Neural progenitor cell (in vitro differentiated cells): ENCODE measurements around the gene PLPP3.

ENCODE experiments used
- EZH2 ChIP-seq: fragments of 200-600 bp; sonication (generic); IDR thresholded peaks from 2 replicates; pipeline ENCODE4 v1.6.1; 2017; ENCODE audit warnings: antibody characterized with exemption, mild to moderate bottlenecking, moderate library complexity
- TF ChIP-seq, protein P1 (sequence below): fragments of 200-600 bp; sonication (generic); IDR thresholded peaks from 2 replicates; pipeline ENCODE4 v1.5.1; 2017; ENCODE audit warnings: antibody characterized with exemption, mild to moderate bottlenecking

DNA sequence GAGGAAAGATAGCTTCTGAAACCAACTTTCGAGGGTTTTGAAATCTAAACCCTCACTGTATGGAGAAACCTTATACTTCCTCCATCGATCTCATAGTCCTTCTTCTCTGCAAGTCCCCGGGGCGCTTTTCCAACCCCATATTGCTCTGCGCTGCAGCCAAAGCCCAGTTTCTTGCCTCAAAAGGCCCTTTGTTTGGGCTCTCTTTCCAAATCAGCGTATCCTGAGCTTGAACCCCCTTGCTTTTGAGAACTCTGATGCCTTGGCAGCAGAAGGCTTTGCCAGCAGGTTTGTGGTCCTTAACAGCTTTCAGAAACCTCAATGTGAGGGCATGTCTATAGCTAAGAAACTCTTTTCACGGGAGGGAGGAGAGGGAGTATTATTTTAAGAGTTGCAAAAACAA lies 21.6 kb downstream of the PLPP3 start:
- TF ChIP-seq, protein P1, sequence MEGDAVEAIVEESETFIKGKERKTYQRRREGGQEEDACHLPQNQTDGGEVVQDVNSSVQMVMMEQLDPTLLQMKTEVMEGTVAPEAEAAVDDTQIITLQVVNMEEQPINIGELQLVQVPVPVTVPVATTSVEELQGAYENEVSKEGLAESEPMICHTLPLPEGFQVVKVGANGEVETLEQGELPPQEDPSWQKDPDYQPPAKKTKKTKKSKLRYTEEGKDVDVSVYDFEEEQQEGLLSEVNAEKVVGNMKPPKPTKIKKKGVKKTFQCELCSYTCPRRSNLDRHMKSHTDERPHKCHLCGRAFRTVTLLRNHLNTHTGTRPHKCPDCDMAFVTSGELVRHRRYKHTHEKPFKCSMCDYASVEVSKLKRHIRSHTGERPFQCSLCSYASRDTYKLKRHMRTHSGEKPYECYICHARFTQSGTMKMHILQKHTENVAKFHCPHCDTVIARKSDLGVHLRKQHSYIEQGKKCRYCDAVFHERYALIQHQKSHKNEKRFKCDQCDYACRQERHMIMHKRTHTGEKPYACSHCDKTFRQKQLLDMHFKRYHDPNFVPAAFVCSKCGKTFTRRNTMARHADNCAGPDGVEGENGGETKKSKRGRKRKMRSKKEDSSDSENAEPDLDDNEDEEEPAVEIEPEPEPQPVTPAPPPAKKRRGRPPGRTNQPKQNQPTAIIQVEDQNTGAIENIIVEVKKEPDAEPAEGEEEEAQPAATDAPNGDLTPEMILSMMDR, result no peak
- no peak for TF ChIP-seq EZH2
